Left cardiac atrium (tissue), 4 donors: ENCODE data around the gene TCN1. TPM values are rescaled to one million over a fixed set of nuclear protein-coding genes. Genes with fewer than 3 reads are reported as not detected.
"Not testable (repeated sequence)": the region's sequence is repeated elsewhere in the genome, so short reads cannot be mapped to it uniquely, and the experiment has no call there.

ENCODE experiments used
- ATAC-seq, 2 donors: fragments of 200-7000 bp; cut with Tn5 transposase; one replicate each; pipeline ENCODE4 v1.9.1; 2020; ENCODE audit warnings: mild to moderate bottlenecking in 2 of 2, moderate library complexity in 2 of 2
- DNase-seq: peaks from one replicate; pipeline ENCODE4 v3.0.0-alpha.2; 2020
- intact Hi-C, 2 donors: fragments of 100-400 bp; cut with DNase I; formaldehyde crosslinking; loops; one replicate each; pipeline versions ENCODE4 v1.14.1 to v1.15.1; 2022 to 2023
- long read RNA-seq: library from polyadenylated mRNA; unstranded; transcript quantifications from one replicate; pipeline ENCODE4 v2.0.0, GENCODE V29; 2021
- total RNA-seq, 2 donors: library from RNA; stranded (reverse); fragmentation: NEBNext Ultra II Directional; extraction: Animal tissue kit (Norgen Biotek cat#: 25700); gene quantifications; one replicate each; pipeline ENCODE4 v1.2.1, GENCODE V29; 2021
- donor health status: DM: no; HTN: yes; CAD: no.
- donor health status: DM: no; HTN: yes; CAD: no; lungs with severe emphysema.
- donor health status: DM: yes; HTN: yes; CAD: no.
- donor health status: Dilated cardiomyopathy.

The TCN1 gene
- total RNA-seq, result not detected
- long read RNA-seq, result 0 reads

GRCh38 chr11:59866397-59866796 is at the start of gene TCN1:
Gene TCN1 (minus strand): TSS chr11:59866487. CDS start chr11:59866470, 17 bp downstream.
- ATAC-seq (peak in 1 of 2 donors; percentile 19), DNase-seq (no peak)
- intact Hi-C loops, result no loop called here

DNA sequence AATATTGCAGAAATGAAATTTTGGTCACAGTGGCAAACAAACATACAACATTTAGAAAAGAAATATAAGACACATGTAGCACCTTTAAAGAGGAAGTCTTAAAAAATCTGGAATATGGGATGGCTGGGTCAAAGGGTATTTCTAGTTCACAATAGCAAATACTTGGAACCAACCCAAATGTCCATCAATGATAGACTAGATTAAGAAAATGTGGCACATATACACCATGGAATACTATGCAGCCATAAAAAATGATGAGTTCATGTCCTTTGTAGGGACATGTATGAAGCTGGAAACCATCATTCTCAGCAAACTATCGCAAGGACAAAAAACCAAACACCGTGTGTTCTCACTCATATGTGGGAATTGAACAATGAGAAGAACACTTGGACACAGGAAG is 37.3 kb upstream of the TCN1 start:
- intact Hi-C loops, result not testable (repeated sequence)

GRCh38 chr11:59901306-59901705 is 35.0 kb upstream of the TCN1 start:
- no peak for DNase-seq
- intact Hi-C loops, result no loop called here
- ATAC-seq, result peak in 1 of 2 donors; percentile 68

More for the DNA sequence above, 37.3 kb upstream of the TCN1 start:
- not testable (repeated sequence) for ATAC-seq, DNase-seq

GRCh38 chr11:59900366-59901126 is 34.3 kb upstream of the TCN1 start:
- DNase-seq (no peak), ATAC-seq (no peak)
- intact Hi-C loops, result no loop called here

DNA sequence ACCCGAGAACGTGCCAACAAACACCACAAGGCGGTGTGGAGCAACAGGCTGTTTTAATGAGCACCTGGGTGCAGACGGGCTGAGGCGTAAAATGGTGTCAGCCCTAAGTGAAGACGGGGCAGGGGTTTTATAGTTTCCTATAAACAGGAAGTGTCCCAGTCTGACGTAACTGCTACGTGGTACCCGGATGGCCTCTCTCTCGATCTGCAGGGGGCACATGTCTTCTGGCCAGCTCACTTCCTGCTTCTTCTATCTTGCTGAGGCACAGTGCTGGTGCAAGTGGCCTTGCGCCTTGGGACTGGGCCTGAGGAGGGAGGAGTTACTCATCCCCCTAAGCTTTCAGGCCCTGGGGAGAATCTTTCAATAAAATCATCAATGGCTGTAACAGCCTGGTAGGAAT is 33.2 kb upstream of the TCN1 start:
- ATAC-seq, result no peak
- intact Hi-C loops, result no loop called here
- DNase-seq, result no peak

GRCh38 chr11:59898650-59899049 is 32.4 kb upstream of the TCN1 start:
- intact Hi-C loops, result no loop called here
- ATAC-seq, result no peak
- no peak for DNase-seq

DNA sequence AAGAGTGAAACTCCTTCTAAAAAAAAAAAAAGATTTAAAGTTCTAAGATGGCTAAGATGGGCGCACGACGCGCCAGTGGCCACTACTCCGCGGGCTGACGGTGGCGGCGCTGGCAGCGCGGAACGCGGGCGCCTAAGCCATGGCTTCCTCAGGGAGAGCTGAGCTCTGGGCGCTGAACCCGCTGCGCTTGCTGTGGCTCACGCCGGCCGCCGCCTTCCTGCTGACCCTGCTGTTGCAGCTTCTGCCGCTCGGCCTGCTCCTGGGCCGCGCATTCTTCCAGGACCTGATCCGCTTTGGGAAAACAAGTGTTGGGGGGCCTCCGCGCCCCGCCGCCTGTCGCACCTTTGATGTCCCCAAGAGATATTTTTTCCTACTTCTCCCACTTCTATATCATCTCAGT is 31.8 kb upstream of the TCN1 start:
- intact Hi-C loops, result no loop called here
- ATAC-seq, result no peak
- no peak for DNase-seq

- intact Hi-C loops, result no loop called here
- DNase-seq, result no peak
- ATAC-seq, result no peak
Observed at GRCh38 chr11:59894616-59895015, 28.3 kb upstream of the TCN1 start.

DNA sequence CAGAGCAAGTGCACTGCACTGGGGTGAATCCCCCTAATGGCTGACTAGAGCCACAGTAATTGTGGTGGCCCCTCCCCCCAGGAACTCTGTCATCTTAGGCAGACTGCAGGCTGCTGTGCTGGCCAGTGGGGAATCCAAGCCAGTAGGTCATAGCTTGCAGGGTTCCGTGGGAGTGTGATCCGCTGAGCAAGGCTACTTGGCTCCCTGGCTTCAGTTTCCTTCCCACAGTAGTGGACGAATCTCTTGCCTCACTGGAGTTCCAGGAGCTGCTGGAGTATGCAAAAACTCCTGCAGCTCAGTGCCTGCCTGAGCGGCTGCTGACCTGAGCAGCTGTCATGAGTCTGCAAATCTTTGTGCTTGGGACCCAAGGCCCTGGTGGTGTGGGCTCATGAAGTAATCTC is 25.5 kb upstream of the TCN1 start:
- ATAC-seq, result no peak
- intact Hi-C loops, result no loop called here

DNA sequence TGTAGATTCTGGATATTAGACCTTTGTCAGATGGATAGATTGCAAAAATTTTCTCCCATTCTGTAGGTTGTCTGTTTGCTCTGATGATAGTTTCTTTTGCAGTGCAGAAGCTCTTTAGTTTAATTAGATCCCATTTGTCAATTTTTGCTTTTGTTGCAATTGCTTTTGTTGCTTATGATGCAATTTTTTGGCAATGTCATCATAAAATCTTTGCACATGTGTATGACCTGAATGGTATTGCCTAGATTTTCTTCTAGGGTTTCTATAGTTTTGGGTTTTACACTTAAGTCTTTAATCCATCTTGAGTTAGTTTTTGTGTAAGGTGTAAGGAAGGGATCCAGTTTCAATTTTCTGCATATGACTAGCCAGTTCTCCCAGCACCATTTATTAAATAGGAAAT is 20.9 kb upstream of the TCN1 start:
- DNase-seq, ATAC-seq, intact Hi-C loops: not testable (repeated sequence)

More for the DNA sequence above, 25.5 kb upstream of the TCN1 start:
- DNase-seq, result no peak

DNA sequence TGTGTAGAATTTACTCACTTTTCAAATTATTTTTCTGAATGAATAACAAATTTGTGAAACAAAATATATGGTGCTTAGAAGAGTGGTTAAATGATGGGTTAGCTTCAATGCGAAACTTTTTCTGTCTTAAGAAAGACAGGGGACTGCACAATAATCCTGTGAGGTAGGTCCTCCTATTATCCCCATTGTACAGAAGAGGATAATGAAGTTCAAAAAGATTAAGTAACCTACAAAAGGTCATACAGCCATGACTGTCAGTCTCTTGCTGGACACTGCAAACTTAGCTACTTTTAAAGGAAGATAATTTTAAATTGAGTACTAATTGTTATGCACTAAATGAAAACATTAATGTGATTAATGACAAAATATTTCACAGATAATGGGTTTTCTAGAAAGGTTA is 17.3 kb upstream of the TCN1 start:
- ATAC-seq (no peak), DNase-seq (no peak)
- intact Hi-C loops, result no loop called here

GRCh38 chr11:59879567-59879966 is 13.3 kb upstream of the TCN1 start:
- intact Hi-C loops, result no loop called here
- DNase-seq, result no peak
- ATAC-seq, result no peak

DNA sequence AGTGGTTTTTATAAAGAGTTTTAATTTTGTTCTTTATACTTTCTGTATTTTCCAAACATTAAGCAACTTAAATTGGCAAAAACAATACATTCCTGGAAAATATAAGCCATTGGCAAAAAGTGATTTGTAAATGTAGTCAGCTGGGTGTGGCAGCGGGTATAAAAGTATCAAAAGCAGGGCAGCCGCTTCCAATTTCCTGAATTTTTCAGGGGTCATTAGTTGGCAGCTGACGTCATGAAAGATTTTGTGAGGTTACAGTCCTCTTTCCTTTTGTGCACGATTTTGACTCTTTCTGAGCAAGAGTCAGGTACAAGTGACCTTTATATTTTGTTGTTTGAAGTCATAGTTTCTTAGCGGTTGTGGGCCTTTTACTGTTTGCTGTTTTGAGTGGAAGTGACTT is 12.3 kb upstream of the TCN1 start, which contains the start of gene OOSP3:
Gene OOSP3 (plus strand): TSS at position 208 of the 400 bp plus-strand sequence. CDS start 27 bp downstream, at position 235.
- intact Hi-C loops, result no loop called here
- no peak for ATAC-seq
- no peak for DNase-seq

DNA sequence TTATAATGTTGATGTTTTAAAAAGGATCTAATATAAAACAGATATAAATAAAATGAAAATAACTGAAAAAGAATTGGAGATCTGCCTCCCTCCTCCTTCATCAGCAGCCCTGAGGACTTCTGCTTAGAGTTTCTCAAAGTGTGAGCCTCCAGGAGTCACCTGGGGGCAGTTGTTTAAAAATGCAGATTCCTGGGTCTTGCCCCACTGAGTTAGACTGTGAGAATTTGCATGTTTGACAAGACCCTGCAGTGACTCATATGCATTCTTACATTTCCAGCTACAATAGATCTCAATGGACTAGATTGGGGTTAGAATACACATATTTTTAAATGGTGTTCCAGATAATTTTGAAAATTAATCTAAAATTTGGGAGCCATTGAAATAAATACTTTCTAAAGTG is 11.5 kb upstream of the TCN1 start:
- DNase-seq (no peak), ATAC-seq (no peak)
- intact Hi-C loops, result no loop called here

DNA sequence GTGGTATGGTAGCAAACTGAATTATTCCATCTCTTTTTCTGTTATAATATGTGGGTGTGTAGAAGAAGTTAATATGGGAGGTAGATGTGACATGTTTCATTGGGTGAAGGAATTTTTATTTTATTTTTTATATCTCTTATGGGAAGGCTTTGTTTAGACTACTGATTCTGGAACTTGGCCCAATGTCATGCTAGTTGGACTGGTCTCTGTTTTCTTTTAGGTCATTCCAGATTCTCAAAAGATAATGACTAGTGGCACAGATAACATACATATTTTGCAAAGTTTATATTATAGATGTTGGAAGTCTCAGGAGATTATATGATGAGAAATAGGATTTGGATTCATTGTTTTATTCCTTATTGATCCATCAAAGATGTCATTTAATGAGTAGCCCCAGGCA is 11.0 kb upstream of the TCN1 start:
- intact Hi-C loops, result no loop called here
- DNase-seq (no peak), ATAC-seq (no peak)

- DNase-seq, result no peak
Observed at GRCh38 chr11:59875856-59876519, 9.7 kb upstream of the TCN1 start.

GRCh38 chr11:59872076-59872475 is 5.8 kb upstream of the TCN1 start:
- intact Hi-C loops, result no loop called here
- ATAC-seq (no peak), DNase-seq (no peak)

More at GRCh38 chr11:59875856-59876519, 9.7 kb upstream of the TCN1 start:
- no peak for ATAC-seq
- intact Hi-C loops, result no loop called here

GRCh38 chr11:59867946-59868345 is 1.7 kb upstream of the TCN1 start:
- ATAC-seq, result no peak
- intact Hi-C loops, result no loop called here
- DNase-seq, result no peak

GRCh38 chr11:59866836-59867235 is 549 bp upstream of the TCN1 start:
- DNase-seq (no peak), ATAC-seq (no peak)
- intact Hi-C loops, result no loop called here

DNA sequence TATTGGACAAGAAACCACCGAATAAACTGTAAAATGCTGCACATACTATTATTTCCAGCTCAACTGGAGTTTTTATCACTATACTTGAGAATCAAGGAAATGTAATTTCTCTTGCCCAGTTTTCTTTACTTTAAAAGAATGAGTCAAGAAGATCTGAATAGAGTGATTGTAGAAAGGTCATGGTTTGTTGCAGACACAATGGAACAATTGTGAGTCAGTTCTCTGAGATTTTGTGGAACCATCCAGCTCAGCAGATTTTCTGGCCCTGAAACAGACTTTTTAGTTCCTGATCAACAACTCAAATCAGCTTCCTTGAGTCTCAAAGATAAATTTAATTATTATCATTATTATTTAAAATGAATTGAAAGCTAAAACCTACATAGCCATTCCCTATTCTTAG is 1.3 kb downstream of the TCN1 start:
- ATAC-seq (no peak), DNase-seq (no peak)
- intact Hi-C loops, result no loop called here

DNA sequence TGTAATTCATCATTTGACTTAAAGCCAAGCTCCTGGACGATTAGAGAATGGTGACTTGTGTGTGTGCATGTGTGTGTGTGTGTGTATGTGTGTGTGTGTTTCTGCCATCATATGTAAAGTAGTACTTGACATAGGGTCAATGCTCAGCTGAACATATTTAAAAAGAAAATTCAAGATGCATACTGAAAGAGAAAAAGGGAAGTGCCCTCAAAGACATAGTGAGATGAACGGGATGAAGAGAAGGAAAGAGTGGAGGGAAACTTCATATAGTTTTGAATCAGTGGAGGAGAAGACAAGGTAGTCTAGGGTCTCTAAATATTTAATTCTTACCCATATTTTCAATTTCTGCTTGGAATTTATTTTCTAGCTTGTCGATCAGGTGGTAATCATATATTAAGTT is 4.0 kb downstream of the TCN1 start:
- DNase-seq (no peak), ATAC-seq (no peak)
- intact Hi-C loops, result no loop called here
